MM.1S (cell line): ENCODE measurements around the gene PHACTR1.

Experiments
- DNase-seq: peaks from one replicate; pipeline ENCODE4 v3.0.0-alpha.2; 2015
- H2AFZ ChIP-seq: fragments of 300-600 bp; sonication (generic); 2 replicates; pipeline ENCODE4 v1.6.0; 2016; ENCODE audit warnings: antibody characterized with exemption, low read length
- H3F3A ChIP-seq: fragments of 300-600 bp; sonication (generic); 2 replicates; pipeline ENCODE4 v1.6.1; 2016; ENCODE audit warnings: mild to moderate bottlenecking, antibody characterized with exemption, low read length, moderate library complexity, mixed read lengths; ENCODE audit not compliant: insufficient read depth
- H3K27ac ChIP-seq: fragments of 300-600 bp; sonication (generic); 2 replicates; pipeline ENCODE4 v1.5.1; 2016; ENCODE audit warnings: mild to moderate bottlenecking, low read length
- H3K27me3 ChIP-seq: fragments of 300-600 bp; sonication (generic); replicated peaks from 2 replicates; pipeline ENCODE4 v1.6.0; 2016; ENCODE audit warnings: low read length; ENCODE audit not compliant: insufficient read depth
- H3K36me3 ChIP-seq: fragments of 300-600 bp; sonication (generic); replicated peaks from 2 replicates; pipeline ENCODE4 v1.6.1; 2016; ENCODE audit warnings: mild to moderate bottlenecking, low read length, mixed read lengths; ENCODE audit not compliant: insufficient read depth
- H3K4me1 ChIP-seq: fragments of 300-600 bp; sonication (generic); 2 replicates; pipeline ENCODE4 v1.6.1; 2016; ENCODE audit warnings: low read length, mixed read lengths
- H3K4me2 ChIP-seq: fragments of 300-600 bp; sonication (generic); 2 replicates; pipeline ENCODE4 v1.6.0; 2016; ENCODE audit warnings: low read depth, low read length
- H3K4me3 ChIP-seq: fragments of 300-600 bp; sonication (generic); 2 replicates; pipeline ENCODE4 v1.5.1; 2016; ENCODE audit warnings: low read length, mixed read lengths
- H3K79me2 ChIP-seq: fragments of 300-600 bp; sonication (generic); 2 replicates; pipeline ENCODE4 v1.6.1; 2016; ENCODE audit warnings: mixed run types, low read length, mixed read lengths
- H3K9ac ChIP-seq: fragments of 300-600 bp; sonication (generic); 2 replicates; pipeline ENCODE4 v1.6.1; 2016; ENCODE audit warnings: low read length, mixed read lengths
- H3K9me2 ChIP-seq: fragments of 300-600 bp; sonication (generic); replicated peaks from 2 replicates; pipeline ENCODE4 v1.6.1; 2016; ENCODE audit warnings: mild to moderate bottlenecking, low read length, mixed read lengths; ENCODE audit not compliant: insufficient read depth
- H3K9me3 ChIP-seq: fragments of 300-600 bp; sonication (generic); replicated peaks from 2 replicates; pipeline ENCODE4 v1.6.1; 2016; ENCODE audit warnings: mild to moderate bottlenecking, low read length, mixed read lengths; ENCODE audit not compliant: insufficient read depth
- H4K20me1 ChIP-seq: fragments of 300-600 bp; sonication (generic); 2 replicates; pipeline ENCODE4 v1.6.1; 2016; ENCODE audit warnings: mild to moderate bottlenecking, low read length, moderate library complexity, mixed read lengths; ENCODE audit not compliant: insufficient read depth
- EZH2 ChIP-seq: fragments of 300-600 bp; sonication (generic); optimal IDR thresholded peaks from 2 replicates; pipeline ENCODE3; 2017; ENCODE audit warnings: low read depth, mild to moderate bottlenecking, antibody characterized with exemption, low read length, mixed read lengths
- EZH2phosphoT487 ChIP-seq: fragments of 300-600 bp; sonication (generic); IDR thresholded peaks from 2 replicates; pipeline ENCODE4 v1.6.1; 2018; ENCODE audit warnings: antibody characterized with exemption, low read length
- TF ChIP-seq, protein P1 (sequence below): fragments of 300-600 bp; sonication (generic); IDR thresholded peaks from 2 replicates; pipeline ENCODE4 v1.5.1; 2016; ENCODE audit warnings: antibody characterized with exemption, low read length, mixed read lengths

Gene PHACTR1

DNA sequence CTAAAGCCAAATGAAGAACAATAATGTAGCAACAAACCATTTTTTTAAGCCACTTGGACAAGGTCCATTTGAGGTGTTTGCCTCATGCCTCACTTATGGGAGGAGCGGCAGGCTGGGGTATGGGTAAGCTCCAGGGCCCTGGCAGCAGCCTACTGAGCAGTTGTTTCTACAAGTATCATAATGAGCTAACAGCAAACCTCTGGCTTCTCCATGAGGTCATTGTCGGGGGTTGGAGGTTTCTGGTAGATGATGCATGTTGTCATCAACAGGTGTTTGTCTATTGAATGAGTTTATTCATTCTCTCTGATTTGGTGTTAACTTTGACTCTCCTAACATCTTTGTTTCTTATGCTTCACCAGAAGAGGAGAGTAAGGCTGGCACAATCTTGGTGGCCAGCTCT lies 461.1 kb downstream of the PHACTR1 start:
- Histone ChIP-seq H3K9me3 (no peaks in the 10 kb centered on the region), H3K9me2 (no peaks in the 10 kb centered on the region), H3K79me2 (no peaks in the 10 kb centered on the region), H3K9ac (no peak overlapping the region), H2AFZ (no peak overlapping the region), H3K27ac (no peak overlapping the region), H3K27me3 (no peaks in the 10 kb centered on the region), H3K4me1 (no peaks in the 10 kb centered on the region), H3K4me3 (no peak overlapping the region), H3F3A (no peaks in the 10 kb centered on the region), H3K4me2 (no peak overlapping the region), H3K36me3 (no peaks in the 10 kb centered on the region), H4K20me1 (no peaks in the 10 kb centered on the region)
- TF ChIP-seq, protein P1, sequence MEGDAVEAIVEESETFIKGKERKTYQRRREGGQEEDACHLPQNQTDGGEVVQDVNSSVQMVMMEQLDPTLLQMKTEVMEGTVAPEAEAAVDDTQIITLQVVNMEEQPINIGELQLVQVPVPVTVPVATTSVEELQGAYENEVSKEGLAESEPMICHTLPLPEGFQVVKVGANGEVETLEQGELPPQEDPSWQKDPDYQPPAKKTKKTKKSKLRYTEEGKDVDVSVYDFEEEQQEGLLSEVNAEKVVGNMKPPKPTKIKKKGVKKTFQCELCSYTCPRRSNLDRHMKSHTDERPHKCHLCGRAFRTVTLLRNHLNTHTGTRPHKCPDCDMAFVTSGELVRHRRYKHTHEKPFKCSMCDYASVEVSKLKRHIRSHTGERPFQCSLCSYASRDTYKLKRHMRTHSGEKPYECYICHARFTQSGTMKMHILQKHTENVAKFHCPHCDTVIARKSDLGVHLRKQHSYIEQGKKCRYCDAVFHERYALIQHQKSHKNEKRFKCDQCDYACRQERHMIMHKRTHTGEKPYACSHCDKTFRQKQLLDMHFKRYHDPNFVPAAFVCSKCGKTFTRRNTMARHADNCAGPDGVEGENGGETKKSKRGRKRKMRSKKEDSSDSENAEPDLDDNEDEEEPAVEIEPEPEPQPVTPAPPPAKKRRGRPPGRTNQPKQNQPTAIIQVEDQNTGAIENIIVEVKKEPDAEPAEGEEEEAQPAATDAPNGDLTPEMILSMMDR, result no peak
- no peak for TF ChIP-seq EZH2
- no peak for TF ChIP-seq EZH2phosphoT487
- no peak for DNase-seq

DNA sequence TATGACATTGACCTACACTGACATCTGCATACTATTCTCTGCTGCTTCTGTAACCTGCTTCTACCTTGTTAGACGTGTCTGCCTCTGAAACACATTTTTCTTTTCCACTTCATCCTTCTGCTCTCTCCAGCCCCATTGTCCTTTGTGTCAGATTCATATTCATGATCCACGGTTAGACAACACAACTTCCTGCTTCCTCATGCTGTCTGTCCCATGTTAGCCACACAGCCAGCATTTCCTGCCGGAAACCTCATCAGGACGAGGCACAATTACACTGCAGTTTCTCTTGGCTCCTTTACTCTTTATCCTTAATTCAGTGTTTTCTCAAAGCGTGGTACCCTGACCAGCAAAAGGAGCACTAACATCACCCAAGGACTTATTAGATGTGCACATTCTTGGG lies 461.5 kb downstream of the PHACTR1 start:
- Histone ChIP-seq H3K9ac (no peak overlapping the region), H3K36me3 (no peaks in the 10 kb centered on the region), H3K9me2 (no peaks in the 10 kb centered on the region), H2AFZ (no peak overlapping the region), H3K27me3 (no peaks in the 10 kb centered on the region), H3F3A (no peaks in the 10 kb centered on the region), H3K4me3 (no peak overlapping the region), H3K4me1 (no peaks in the 10 kb centered on the region), H3K27ac (no peak overlapping the region), H3K79me2 (no peaks in the 10 kb centered on the region), H3K9me3 (no peaks in the 10 kb centered on the region), H4K20me1 (no peaks in the 10 kb centered on the region), H3K4me2 (no peak overlapping the region)
- TF ChIP-seq EZH2phosphoT487, result no peak
- TF ChIP-seq, protein P1, result no peak
- no peak for TF ChIP-seq EZH2
- no peak for DNase-seq

DNA sequence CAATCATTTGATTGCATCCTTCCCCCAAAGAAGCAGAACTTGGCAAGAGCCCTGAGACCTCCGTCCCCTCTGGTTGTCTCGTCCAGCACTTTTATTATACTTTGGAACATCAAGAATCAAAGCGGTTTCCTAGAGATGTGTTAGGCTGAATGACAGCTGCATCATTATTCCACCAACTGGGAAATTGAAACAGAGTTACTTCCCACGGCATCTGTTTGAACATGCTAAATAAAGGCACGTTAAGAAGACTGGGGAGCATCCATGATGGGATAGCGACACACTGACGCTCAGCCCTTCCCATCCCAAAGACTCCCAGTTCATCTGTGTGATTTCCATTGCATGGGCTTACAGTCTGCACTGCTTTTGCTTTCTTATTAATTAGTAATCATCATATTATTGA lies 464.0 kb downstream of the PHACTR1 start:
- no peak overlapping the region for H3K4me3 ChIP-seq
- no peak overlapping the region for H2AFZ ChIP-seq
- no peak overlapping the region for H3K9ac ChIP-seq
- no peak overlapping the region for H3K27ac ChIP-seq
- H4K20me1 ChIP-seq, result no peaks in the 10 kb centered on the region
- TF ChIP-seq, protein P1, result no peak
- TF ChIP-seq EZH2phosphoT487 (no peak), EZH2 (no peak)
- no peaks in the 10 kb centered on the region for H3K36me3 ChIP-seq
- H3K4me2 ChIP-seq, result no peak overlapping the region
- no peaks in the 10 kb centered on the region for H3K27me3 ChIP-seq
- H3K9me2 ChIP-seq, result no peaks in the 10 kb centered on the region
- H3K9me3 ChIP-seq, result no peaks in the 10 kb centered on the region
- H3K79me2 ChIP-seq, result no peaks in the 10 kb centered on the region
- H3K4me1 ChIP-seq, result no peaks in the 10 kb centered on the region
- H3F3A ChIP-seq, result no peaks in the 10 kb centered on the region
- no peak for DNase-seq
